GM19099 (cell line): ENCODE data around the gene DDX49.

ENCODE experiments used
- POLR2A ChIP-seq: IDR thresholded peaks from 3 replicates; pipeline ENCODE4 v1.6.1; 2011; ENCODE audit warnings: low read depth; ENCODE audit not compliant: insufficient read length; ENCODE audit errors: extremely low read depth

Gene DDX49

GRCh38 chr19:18969931-18970659, 50.6 kb downstream of the DDX49 start:
- TF ChIP-seq POLR2A: no peak

GRCh38 chr19:18972301-18972811, 52.8 kb downstream of the DDX49 start:
- no peak for TF ChIP-seq POLR2A

GRCh38 chr19:18972851-18973250, 53.3 kb downstream of the DDX49 start:
- no peak for TF ChIP-seq POLR2A

GRCh38 chr19:18975011-18975410, 55.5 kb downstream of the DDX49 start:
- no peak for TF ChIP-seq POLR2A

GRCh38 chr19:18975869-18976268, 56.4 kb downstream of the DDX49 start:
- TF ChIP-seq POLR2A: no peak
